Colonic mucosa (tissue), 4 donors: ENCODE results near the gene IMMP2L. TPM values are rescaled to one million over a fixed set of nuclear protein-coding genes. Genes with fewer than 3 reads are reported as not detected.

Source experiments
- DNase-seq: peaks from one replicate; pipeline ENCODE4 v3.0.0-alpha.2; 2020
- H3K27ac ChIP-seq: fragments of 200-600 bp; one replicate; pipeline ENCODE4 v1.8.0; 2021
- H3K27me3 ChIP-seq: fragments of 200-600 bp; one replicate; pipeline ENCODE4 v1.8.0; 2021
- H3K36me3 ChIP-seq: fragments of 200-600 bp; one replicate; pipeline ENCODE4 v1.8.0; 2021
- H3K4me1 ChIP-seq: fragments of 200-600 bp; one replicate; pipeline ENCODE4 v1.8.0; 2021; ENCODE audit warnings: mild to moderate bottlenecking
- H3K4me3 ChIP-seq: fragments of 200-600 bp; one replicate; pipeline ENCODE4 v1.8.0; 2021
- H3K9ac ChIP-seq, 2 donors: one replicate each; pipeline ENCODE4 v1.7.0; 2013; ENCODE audit warnings: control low read depth in 2 of 2, low read depth in 2 of 2, low read length in 2 of 2
- H3K9me3 ChIP-seq: fragments of 200-600 bp; one replicate; pipeline ENCODE4 v1.8.0; 2021
- CTCF ChIP-seq: fragments of 200-600 bp; IDR thresholded peaks from one replicate; pipeline ENCODE4 v1.8.0; 2022; ENCODE audit warnings: antibody characterized with exemption, mild to moderate bottlenecking
- intact Hi-C: fragments of 100-400 bp; cut with DNase I; formaldehyde crosslinking; loops from one replicate; pipeline ENCODE4 v1.14.1; 2022
- total RNA-seq, 2 donors: library from RNA; stranded (reverse); fragmentation: NEBNext Ultra II Directional in 1 of 2; extraction: Animal tissue kit (Norgen Biotek cat#: 25700) in 1 of 2; gene quantifications; one replicate each; pipeline ENCODE4 v1.2.1, GENCODE V29; 2021
- donor health status: healthy.
- donor health status: DM: no; HTN: no; CAD: no.
- donor health status: DM: no; HTN: no; CAD: no.

Gene IMMP2L
- total RNA-seq, 2 donors from 2014 or later = 13.4 to 15.4 TPM

GRCh38 chr7:111045449-111045848, 516.8 kb downstream of the IMMP2L start:
- Histone ChIP-seq H3K27me3 (no peaks in the 10 kb centered on the region), H3K9ac (no peak overlapping the region), H3K4me3 (no peak overlapping the region), H3K9me3 (no peaks in the 10 kb centered on the region), H3K36me3 (no peaks in the 10 kb centered on the region), H3K4me1 (no peaks in the 10 kb centered on the region), H3K27ac (no peak overlapping the region)
- no peak for TF ChIP-seq CTCF
- no peak for DNase-seq
- intact Hi-C loops = no loop called here

GRCh38 chr7:111043561-111043960, 518.7 kb downstream of the IMMP2L start:
- Histone ChIP-seq H3K9ac (no peak overlapping the region), H3K4me1 (no peaks in the 10 kb centered on the region), H3K27me3 (no peaks in the 10 kb centered on the region), H3K36me3 (no peaks in the 10 kb centered on the region), H3K9me3 (no peaks in the 10 kb centered on the region), H3K4me3 (no peak overlapping the region), H3K27ac (no peak overlapping the region)
- intact Hi-C loops = no loop called here
- DNase-seq = no peak
- TF ChIP-seq CTCF = no peak

GRCh38 chr7:111042842-111043241, 519.5 kb downstream of the IMMP2L start:
- no peak overlapping the region for H3K4me3 ChIP-seq
- TF ChIP-seq CTCF = no peak
- no peaks in the 10 kb centered on the region for H3K36me3 ChIP-seq
- H3K27ac ChIP-seq = no peak overlapping the region
- DNase-seq = no peak
- no peaks in the 10 kb centered on the region for H3K4me1 ChIP-seq
- no peaks in the 10 kb centered on the region for H3K27me3 ChIP-seq
- H3K9ac ChIP-seq = no peak overlapping the region
- intact Hi-C loops = no loop called here
- no peaks in the 10 kb centered on the region for H3K9me3 ChIP-seq

- no peaks in the 10 kb centered on the region for H3K27me3 ChIP-seq
- no peak for TF ChIP-seq CTCF
- H3K9ac ChIP-seq = no peak overlapping the region
- no peaks in the 10 kb centered on the region for H3K4me1 ChIP-seq
- intact Hi-C loops = no loop called here
- no peaks in the 10 kb centered on the region for H3K36me3 ChIP-seq
- H3K27ac ChIP-seq = no peak overlapping the region
- H3K9me3 ChIP-seq = no peaks in the 10 kb centered on the region
- DNase-seq = no peak
- no peak overlapping the region for H3K4me3 ChIP-seq
These were observed 520.7 kb downstream of the IMMP2L start for GRCh38 chr7:111041577-111041976.

GRCh38 chr7:111038185-111038584, 524.1 kb downstream of the IMMP2L start:
- Histone ChIP-seq H3K36me3 (no peaks in the 10 kb centered on the region), H3K9ac (no peak overlapping the region), H3K4me3 (no peak overlapping the region), H3K9me3 (no peaks in the 10 kb centered on the region), H3K4me1 (no peaks in the 10 kb centered on the region), H3K27ac (no peak overlapping the region), H3K27me3 (no peaks in the 10 kb centered on the region)
- no peak for TF ChIP-seq CTCF
- intact Hi-C loops = no loop called here
- DNase-seq = no peak

GRCh38 chr7:111031916-111032315, 530.4 kb downstream of the IMMP2L start:
- DNase-seq = no peak
- no peaks in the 10 kb centered on the region for H3K36me3 ChIP-seq
- intact Hi-C loops = no loop called here
- H3K4me1 ChIP-seq = no peaks in the 10 kb centered on the region
- no peaks in the 10 kb centered on the region for H3K9me3 ChIP-seq
- no peak overlapping the region for H3K4me3 ChIP-seq
- no peak for TF ChIP-seq CTCF
- H3K27me3 ChIP-seq = no peaks in the 10 kb centered on the region
- H3K9ac ChIP-seq = no peak overlapping the region
- H3K27ac ChIP-seq = no peak overlapping the region
